HFF-Myc (cell line): ENCODE results near the gene SMCHD1.

ENCODE experiments used
- DNase-seq: peaks from one replicate; pipeline ENCODE4 v3.0.0-alpha.2; 2011; ENCODE audit warnings: low read depth; ENCODE audit errors: extremely low read depth
- H3K4me3 ChIP-seq: replicated peaks from 2 replicates; pipeline ENCODE4 v1.5.1; 2011; ENCODE audit warnings: low read depth, mild to moderate bottlenecking, control low read depth, low read length
- CTCF ChIP-seq: IDR thresholded peaks from 2 replicates; pipeline ENCODE4 v1.5.1; 2012; ENCODE audit warnings: mild to moderate bottlenecking, low read depth, low read length, control low read depth; ENCODE audit errors: missing control alignments

Gene SMCHD1

GRCh38 chr18:2780750-2781149 is 125.2 kb downstream of the SMCHD1 start:
- H3K4me3 ChIP-seq: no peak overlapping the region
- DNase-seq: no peak
- no peak for TF ChIP-seq CTCF

- DNase-seq: no peak
- no peak overlapping the region for H3K4me3 ChIP-seq
- TF ChIP-seq CTCF: no peak
Measured at GRCh38 chr18:2787225-2787624, 131.7 kb downstream of the SMCHD1 start.

- TF ChIP-seq CTCF: no peak
- DNase-seq: no peak
- H3K4me3 ChIP-seq: no peak overlapping the region
Measured at GRCh38 chr18:2792395-2792794, 136.9 kb downstream of the SMCHD1 start.

- H3K4me3 ChIP-seq: no peak overlapping the region
- no peak for DNase-seq
- TF ChIP-seq CTCF: no peak
Measured at GRCh38 chr18:2794159-2794558, 138.6 kb downstream of the SMCHD1 start.

- DNase-seq: no peak
- TF ChIP-seq CTCF: no peak
- H3K4me3 ChIP-seq: no peak overlapping the region
Measured at GRCh38 chr18:2797951-2798350, 142.4 kb downstream of the SMCHD1 start.

GRCh38 chr18:2799369-2799768 is 143.8 kb downstream of the SMCHD1 start:
- no peak for TF ChIP-seq CTCF
- DNase-seq: no peak
- no peak overlapping the region for H3K4me3 ChIP-seq
